ENCODE results near the gene RASGRF2.

The RASGRF2 gene

DNA sequence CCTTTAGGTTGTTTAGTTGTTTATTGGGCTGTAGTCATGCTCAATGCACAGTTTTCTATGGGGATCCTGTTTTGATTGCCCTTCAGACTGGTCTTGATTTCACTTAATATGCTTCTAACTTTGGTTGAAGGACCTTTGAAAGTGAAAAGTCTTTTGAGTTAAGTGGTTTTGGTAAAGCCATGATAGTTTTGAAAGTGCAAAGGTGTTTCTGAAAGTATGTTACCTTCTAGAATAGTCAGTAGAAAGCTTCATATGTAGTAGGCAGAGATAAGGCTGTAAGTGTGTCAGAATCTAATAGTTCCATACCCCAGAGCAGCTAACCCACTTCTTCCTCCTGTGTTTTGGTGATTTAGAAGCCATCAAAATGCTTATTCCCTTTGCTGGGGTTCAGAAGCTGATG, 46.1 kb downstream of the RASGRF2 start:
- DNase-seq (ENCODE audit: low read depth in 2 of 2), result no peak
- TF ChIP-seq, protein P1, sequence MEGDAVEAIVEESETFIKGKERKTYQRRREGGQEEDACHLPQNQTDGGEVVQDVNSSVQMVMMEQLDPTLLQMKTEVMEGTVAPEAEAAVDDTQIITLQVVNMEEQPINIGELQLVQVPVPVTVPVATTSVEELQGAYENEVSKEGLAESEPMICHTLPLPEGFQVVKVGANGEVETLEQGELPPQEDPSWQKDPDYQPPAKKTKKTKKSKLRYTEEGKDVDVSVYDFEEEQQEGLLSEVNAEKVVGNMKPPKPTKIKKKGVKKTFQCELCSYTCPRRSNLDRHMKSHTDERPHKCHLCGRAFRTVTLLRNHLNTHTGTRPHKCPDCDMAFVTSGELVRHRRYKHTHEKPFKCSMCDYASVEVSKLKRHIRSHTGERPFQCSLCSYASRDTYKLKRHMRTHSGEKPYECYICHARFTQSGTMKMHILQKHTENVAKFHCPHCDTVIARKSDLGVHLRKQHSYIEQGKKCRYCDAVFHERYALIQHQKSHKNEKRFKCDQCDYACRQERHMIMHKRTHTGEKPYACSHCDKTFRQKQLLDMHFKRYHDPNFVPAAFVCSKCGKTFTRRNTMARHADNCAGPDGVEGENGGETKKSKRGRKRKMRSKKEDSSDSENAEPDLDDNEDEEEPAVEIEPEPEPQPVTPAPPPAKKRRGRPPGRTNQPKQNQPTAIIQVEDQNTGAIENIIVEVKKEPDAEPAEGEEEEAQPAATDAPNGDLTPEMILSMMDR (IDR thresholded peaks at IDR 0.05; ENCODE audit: low read depth, low read length), result no peak
- no peak overlapping the region for H3K4me3 ChIP-seq (replicated peaks in 1 of 2; ENCODE audit: low read depth in 2 of 2, low read length in 2 of 2)

DNA sequence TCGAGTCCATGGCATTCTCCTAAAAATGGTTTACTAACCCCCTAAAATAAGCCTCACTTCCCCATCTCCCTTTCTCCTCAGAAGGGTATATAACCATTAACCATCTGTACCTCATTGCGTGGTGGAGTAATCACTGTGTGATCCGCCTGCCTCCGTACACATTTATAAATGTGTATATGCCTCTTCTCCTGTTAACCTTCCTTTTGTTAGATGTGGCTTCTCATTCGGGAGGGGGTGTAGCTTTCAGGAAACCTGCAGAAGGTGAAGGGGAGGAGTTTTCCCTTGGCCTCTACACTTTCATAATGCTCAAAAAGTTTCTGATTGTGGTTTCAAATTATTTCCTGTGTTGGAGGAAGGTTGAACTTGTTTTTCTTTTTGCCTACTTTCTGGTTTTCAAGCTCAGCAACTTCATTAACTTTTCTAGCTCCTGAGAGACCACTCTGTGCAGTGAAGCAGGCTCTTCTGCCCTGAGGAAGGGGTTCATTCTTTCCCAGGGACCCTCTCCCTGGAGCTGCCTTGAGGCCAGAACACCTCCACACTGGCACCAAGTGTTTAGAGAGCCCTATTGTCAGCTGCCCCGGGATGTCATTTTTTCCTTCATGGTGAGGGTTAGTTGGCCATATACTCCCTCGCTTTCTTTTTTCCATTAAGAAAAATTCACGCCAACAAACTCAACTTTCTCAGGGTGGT, 46.9 kb downstream of the RASGRF2 start:
- no peak overlapping the region for H3K4me3 ChIP-seq (replicated peaks in 1 of 2; ENCODE audit: low read depth in 2 of 2, low read length in 2 of 2)
- TF ChIP-seq, protein P1 (IDR thresholded peaks at IDR 0.05; ENCODE audit: low read depth, low read length), result no peak

GRCh38 chr5:81007637-81008027, 47.5 kb downstream of the RASGRF2 start:
- no peak for DNase-seq (ENCODE audit: low read depth in 2 of 2)
- H3K4me3 ChIP-seq (replicated peaks in 1 of 2; ENCODE audit: low read depth in 2 of 2, low read length in 2 of 2), result no peak overlapping the region
- TF ChIP-seq, protein P1 (IDR thresholded peaks at IDR 0.05; ENCODE audit: low read depth, low read length), result no peak

More for the DNA sequence above, 46.9 kb downstream of the RASGRF2 start:
- DNase-seq (ENCODE audit: low read depth in 2 of 2), result no peak

- H3K4me3 ChIP-seq (replicated peaks in 1 of 2; ENCODE audit: low read depth in 2 of 2, low read length in 2 of 2), result no peak overlapping the region
- TF ChIP-seq, protein P1 (IDR thresholded peaks at IDR 0.05; ENCODE audit: low read depth, low read length), result no peak
- DNase-seq (ENCODE audit: low read depth in 2 of 2), result no peak
Measured at GRCh38 chr5:81010336-81011169, 50.4 kb downstream of the RASGRF2 start.

DNA sequence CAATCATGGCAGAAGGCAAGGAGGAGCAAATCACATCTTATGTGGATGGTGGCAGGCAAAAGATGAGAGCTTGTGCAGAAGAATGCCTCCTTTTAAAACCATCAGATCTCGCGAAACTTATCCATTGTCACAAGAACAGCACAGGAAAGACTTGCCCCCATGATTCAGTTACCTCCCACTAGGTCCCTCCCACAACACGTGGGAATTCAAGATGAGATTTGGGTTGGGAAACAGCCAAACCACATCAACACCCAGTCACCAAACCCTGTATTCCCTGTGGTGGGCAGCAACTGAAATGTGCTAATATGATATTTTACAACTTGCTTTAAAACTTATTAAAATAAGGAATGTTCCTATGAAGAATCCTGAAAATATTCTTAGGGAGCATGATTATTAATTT, 54.2 kb downstream of the RASGRF2 start:
- TF ChIP-seq, protein P1 (IDR thresholded peaks at IDR 0.05; ENCODE audit: low read depth, low read length), result no peak
- H3K4me3 ChIP-seq (replicated peaks in 1 of 2; ENCODE audit: low read depth in 2 of 2, low read length in 2 of 2), result no peak overlapping the region
- peak in 1 of 2 donors; percentile 22 for DNase-seq (ENCODE audit: low read depth in 2 of 2)

GRCh38 chr5:81016116-81016515, 56.0 kb downstream of the RASGRF2 start:
- DNase-seq (ENCODE audit: low read depth in 2 of 2), result no peak
- TF ChIP-seq, protein P1 (IDR thresholded peaks at IDR 0.05; ENCODE audit: low read depth, low read length), result no peak

More at GRCh38 chr5:81016116-81016515, 56.0 kb downstream of the RASGRF2 start:
- H3K4me3 ChIP-seq (replicated peaks in 1 of 2; ENCODE audit: low read depth in 2 of 2, low read length in 2 of 2), result no peak overlapping the region

Measured in cardiac fibroblast (primary cell).